Measurements from ENCODE around the gene HOMER2.
A peak's percentile ranks its signal among the peaks of the same experiment; 100 is the strongest.

HOMER2 gene

DNA sequence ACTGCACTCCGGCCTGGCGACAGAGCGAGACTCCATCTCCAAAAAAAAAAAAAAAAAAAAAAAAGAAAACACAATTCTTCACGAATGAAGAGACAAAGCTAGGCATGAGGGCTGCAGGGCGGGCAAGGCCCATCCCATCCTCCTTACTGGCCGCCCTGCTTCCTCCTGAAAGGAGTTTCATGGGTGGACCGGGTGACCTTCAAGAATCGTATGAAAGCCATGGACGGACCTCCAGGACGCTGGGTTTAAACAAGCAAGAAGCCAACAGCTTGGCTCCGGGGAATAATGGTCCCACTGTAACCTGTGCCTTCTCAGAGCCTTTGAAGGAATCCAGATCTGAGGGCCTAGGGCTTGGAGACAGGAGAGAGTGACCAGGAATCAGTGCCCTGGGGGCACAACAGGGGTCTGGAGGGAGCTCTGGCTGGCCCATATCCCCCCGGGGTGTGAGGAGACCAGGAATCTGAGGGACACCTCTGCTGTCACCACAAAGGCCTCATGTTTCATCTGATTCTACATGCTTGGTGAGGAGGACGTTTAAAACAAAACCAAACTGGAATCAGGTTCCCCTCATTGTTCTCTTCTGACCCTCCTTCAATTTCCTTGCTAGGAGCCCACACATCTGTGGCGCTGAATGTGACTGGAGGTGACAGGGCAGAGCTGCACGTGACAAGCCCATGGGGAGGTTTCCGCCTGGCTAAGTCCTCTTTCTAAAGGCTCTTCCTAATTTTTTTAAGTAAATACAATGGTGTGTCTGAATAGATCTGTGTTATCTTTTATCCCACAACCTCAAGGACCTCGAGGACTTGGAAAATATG lies 97.0 kb downstream of the HOMER2 start:
- no peak for DNase-seq

DNA sequence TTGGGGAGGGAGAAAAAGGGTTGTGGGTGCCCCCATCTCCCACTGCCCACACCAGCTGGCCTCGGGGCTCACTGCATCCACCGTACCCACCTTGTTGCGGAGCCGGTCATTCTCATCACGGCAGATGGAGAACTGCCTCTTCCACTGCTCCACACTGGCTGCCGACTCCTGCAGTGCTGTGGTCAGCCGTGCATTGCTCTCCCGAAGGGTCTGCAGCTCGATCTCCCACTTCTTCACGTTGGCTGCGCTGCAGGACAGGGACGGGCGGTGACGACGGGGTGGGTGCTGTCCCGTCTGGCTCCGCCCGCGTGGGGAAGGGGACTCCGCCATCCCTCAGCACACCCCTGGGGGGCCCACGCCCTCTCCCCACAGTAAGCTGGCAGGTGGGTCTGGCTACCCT lies 98.0 kb downstream of the HOMER2 start:
- no peak for DNase-seq

DNA sequence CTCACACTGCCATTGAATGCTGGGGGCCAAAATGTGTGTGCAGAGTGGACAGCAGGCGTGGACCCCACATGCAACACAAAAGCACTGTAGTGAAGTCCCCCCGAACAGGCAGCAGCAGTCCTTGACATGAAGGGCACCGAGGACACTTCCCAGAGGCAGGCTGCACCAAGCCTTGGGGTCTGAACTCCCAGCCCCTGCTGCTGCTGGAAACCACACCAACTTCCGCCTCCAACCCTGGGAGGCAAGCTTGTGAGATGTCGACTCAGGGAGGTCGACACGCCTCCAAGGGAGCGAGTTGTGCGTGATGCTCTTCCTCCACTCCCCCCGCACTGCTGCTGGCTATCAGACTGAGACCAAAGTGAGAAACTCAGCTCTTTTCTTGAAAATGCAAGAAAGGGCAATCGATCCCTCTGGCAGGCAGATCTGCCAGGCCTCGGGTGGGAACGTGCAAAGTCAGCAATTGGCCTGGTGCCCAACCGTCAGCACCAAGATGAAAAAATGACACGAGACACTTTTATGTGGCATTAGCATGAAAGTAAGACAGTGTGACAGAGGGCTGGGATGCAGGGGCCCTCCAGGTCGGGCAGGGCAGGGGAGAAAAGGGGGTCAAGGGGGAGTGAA lies 99.5 kb downstream of the HOMER2 start:
- peak; percentile 1 for DNase-seq

DNA sequence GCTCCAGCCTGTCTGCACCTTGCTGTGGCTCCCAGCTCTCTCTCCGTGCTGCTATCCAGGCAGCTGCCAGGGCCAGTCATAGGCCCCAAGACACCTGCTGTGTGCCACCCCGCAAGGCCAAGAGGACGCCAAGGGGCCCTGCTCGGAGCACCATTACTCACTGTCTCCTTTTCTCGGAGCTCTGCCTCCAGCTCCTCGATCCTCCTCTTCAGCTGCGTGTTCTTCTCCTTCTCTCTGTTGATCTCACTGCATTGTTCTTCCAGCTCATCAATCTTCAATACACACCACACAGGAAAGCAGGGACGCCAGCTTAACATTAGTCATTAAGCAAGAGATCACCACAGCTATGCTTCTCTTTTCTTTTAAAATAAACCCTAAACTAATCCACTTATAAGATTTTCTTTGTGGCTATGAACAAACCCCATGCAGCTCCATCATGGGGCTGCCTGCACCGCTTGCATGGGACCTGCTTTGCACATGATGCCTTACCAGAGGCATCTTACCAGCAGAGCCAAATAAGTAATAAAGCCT lies 100.5 kb downstream of the HOMER2 start:
- no peak for DNase-seq

DNA sequence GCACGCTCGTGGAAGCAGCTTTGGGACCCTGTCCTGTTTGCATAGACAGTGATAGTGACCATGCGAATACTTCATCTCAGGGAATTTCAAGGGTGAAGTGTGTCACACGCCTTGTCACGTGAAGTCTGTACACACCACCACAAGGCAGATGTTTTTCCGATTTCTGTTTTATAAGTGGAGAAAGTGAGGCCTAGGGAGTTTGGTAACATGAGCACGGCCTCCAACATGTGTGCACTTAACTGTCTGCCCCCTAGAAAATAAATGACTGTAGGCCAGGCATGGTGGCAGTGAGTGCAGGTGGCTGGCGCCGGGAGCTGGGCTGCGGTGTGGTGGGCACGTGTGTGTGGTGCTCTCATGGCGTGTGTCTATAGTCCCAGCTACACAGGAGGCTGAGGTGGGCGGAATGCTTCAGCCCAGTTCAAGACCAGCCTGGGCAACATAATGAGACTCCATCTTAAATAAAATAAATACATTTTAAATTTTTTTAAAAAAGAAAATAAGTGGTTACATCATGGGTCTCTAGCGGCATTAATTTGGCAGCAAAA lies 101.1 kb downstream of the HOMER2 start:
- no peak for DNase-seq

DNA sequence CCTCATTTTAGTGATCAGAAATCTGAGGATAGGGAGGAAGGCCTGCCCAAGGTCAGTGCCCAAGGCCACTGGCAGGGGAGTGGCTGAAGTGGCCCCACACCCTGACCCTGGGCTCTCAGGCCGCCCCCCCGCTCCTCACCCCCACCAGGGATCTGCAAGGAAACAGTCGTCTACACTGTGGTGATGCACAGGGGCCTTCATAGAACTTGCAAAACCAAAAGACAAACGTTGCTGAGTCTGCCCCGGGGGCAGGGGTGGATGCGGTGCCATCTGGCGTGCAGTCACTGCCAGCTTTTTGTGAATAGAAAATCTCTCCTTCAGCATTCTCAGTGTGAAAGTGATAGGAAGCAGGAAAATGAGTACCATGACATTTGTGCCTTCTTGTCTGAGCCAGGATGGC lies 101.8 kb downstream of the HOMER2 start:
- DNase-seq = no peak

DNA sequence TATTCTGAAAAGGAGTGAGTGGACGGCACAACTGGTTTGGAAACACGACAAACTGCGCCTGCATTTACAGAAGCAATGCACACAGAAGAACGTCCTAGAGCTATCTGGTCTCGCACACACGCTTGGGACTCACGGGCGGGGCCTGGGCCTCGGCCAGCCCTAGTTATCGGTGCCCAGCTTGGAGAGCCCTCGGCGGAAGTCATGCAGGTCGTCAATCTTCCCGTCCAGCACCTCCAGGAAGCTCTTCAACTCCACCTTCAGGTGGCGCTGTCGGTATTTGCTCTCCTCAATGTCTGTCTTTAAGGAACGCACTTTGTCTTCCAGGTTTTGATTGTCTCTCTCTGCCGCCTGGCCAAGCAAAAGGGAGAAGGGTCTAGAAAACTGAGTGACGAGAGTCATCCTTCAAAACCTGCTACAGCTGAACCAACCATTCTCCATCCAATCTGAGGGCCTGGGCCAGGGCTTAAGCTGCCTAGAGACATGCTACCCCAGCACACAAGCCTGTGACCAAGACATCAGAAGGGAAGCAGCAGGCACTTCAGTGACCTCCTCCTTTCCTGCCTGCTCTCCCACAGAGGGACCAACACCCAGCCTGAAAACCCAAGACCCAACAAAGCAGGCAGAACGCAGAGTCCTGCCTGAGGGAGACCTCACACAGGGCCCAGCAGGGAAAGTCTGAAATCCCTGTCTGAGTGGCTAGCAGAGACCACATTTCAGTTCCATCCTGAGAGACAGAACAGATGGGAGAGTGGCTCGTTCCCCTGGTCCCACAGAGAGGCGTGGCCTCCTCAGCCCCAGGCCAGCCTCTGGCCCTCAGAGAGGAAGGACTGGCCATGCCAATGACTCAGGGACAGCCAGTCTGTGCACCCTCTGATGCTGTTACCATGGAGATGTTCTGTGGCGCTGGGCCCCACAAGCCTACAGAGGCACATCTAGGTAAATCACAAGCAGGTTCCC lies 102.7 kb downstream of the HOMER2 start:
- peak; percentile 3 for DNase-seq

DNA sequence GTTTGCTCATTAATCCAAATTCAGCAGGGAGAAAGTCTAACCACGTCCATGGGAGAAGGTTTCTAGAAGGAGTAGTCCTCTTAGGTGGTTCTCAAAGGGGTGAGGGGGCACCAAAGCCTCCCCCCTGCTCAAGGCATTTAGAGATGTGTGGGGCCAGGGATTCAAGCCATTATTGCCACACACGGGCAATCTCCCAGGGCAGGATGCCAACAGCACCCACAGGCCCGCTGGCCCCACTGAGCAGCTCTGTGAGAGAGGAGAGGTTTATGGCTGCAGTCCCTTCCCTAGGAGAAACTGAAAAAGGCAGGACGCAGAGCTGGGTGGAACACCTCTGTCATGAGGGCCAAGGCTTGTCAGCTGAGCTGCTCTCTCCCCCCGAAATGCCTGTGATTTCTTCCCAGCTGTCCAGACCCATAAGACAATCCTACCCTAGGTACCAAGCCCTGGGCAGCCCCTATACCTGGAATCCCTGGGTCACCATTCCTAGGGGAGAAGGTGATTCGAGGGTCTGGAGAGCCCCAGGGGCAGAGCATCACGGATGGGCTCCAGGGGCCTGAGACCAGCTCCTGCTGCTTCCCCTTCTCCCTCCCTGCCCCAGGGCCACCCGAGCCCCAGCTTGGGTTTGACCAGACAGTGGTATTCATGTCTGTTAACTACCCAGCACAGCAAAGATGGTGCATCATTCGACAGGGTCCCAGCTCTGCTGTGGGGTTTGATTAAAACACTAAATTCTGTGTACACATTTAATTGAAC lies 104.1 kb downstream of the HOMER2 start:
- DNase-seq = no peak

DNA sequence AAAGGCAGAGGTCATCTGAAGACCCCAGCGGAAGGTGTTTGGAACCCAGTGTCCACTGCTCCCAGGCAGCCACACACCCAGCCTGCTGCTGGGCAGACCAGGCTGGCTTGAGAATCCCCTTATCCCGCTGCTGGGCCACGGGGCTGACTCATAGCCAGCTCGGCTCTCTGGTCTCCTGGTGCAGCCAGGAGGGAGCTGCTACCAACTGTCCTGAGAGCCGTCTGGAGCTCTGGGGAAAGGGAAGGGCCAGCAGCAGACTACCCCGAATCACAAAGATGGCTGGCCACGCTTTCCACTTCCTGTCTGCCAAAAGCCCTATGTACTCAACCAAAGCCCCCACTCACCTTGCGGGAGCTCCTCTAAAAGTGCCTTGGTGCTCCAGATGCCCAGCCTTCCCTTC lies 104.8 kb downstream of the HOMER2 start:
- DNase-seq = no peak

DNA sequence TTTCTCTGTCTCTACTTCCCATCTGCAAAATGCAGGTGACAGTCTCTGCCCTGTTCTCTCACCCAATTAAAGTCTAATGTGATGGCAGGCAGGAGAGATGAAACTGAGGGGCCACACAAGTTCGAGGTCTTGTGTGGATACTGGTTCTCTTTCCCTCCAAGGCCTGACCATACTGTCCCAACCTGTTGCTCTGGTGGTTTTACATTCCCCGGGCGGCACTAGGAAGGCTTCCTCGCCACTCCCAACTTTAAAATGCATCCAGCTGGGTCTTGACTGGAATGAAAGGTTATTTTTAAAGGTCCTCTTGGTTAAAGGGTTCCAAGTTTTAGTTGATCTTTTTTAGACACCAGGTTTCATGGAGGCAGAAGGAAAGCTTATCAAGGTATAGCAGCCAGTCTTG lies 105.9 kb downstream of the HOMER2 start:
- DNase-seq = no peak

DNA sequence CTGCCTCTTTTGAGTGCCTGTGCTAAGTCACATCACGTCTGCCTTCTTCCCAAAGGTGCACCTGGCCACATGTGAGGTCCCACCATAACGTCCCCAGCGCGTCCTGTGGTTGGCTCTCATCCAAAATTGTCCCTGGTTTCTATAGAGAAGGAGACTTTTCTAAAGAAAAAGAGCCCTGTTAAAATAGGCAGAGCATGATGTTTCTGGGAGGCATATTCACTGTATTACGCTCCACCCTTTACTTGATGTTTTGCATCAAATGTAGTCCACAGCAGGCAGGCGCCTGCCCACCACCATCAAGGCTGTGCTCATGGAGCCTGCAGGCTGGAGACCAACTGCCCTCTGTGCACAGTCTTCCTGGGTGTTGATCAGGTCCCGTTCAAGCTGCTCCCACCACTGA lies 106.8 kb downstream of the HOMER2 start:
- DNase-seq = no peak

DNA sequence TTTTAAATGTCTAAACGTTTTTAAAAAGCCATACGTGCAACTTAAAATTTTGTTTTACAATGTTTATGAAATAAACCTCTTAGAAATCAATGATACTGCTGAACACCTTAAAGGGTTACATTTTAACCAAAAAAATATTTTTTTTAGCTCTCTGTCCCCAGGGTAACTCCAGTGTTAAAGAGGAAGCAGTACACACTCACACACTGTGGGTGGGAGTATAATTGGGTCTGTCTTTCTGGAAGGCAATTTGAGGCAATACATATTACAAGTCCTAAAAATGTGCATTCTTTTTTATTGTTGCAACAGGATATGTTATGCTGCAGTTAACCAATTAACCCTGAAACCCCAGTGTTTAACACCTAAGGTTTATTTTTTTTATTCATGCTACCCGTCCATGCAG lies 109.0 kb downstream of the HOMER2 start:
- no peak for DNase-seq

DNA sequence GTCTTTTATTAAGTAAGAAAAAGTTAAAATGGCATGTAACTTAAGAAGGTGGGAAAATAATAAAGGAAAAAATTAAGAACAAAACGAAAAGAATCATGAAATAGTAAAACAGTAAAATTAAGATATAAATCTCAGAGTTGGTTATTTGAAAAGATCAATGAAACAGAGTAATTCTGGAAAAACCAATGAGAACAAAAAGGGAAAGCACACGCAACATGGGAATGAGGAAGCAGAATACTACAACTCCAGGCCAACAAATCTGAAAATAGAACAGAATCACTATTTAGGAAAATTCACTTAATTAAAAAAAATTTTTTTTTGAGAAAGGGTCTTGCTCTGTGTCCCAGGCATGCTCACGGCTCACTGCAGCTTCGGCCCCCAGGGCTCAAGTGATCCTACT lies 112.4 kb downstream of the HOMER2 start:
- no peak for DNase-seq

DNA sequence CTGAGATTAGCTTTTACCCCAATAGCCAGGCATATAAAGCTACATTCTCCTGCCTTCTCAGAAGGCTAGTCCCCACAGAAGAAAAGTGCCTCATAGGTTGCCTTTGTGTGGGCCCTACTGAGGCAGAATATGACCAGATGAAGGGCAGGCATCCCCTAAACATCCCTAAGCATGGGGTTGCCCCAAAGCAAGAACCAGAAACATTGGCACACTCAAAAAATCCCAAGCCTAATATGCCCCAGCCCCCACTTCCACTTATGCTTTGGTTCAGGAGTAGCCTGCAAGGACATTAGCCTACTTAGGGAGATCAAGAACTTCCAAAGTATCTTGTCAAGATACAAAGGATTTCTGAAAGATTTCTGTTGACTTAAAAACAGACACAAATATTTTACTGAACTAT lies 113.4 kb downstream of the HOMER2 start:
- DNase-seq = no peak

DNA sequence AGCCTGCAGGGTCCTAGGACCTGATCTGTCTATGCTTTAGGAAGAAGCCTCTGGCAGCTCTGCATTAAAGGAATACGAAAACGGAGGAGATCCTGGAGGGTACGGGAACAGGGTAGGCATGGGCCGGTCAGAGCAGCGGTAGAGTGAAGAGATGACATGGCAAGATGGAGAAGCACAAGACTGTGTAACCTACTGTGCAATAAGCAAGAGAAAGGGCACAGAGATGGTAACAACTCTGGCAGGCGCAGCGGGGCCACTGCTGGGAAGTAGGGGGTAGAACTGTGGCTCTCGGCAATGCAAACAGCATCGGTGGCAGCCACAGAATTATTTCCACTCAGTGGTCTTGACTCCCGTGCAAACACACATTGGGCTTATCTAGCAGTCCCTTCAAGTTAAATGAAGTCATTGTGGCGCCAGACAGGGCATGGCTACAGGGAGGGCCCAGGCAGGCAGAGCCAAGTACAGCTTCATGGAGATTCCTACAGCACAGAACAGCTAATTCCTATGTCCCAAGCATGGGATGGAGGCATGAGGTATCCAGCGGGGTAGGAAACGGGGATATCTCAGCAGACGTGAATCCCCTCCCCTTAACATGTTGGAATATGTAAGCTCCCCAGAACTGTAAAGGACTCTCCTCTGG lies 114.3 kb downstream of the HOMER2 start:
- DNase-seq = no peak

DNA sequence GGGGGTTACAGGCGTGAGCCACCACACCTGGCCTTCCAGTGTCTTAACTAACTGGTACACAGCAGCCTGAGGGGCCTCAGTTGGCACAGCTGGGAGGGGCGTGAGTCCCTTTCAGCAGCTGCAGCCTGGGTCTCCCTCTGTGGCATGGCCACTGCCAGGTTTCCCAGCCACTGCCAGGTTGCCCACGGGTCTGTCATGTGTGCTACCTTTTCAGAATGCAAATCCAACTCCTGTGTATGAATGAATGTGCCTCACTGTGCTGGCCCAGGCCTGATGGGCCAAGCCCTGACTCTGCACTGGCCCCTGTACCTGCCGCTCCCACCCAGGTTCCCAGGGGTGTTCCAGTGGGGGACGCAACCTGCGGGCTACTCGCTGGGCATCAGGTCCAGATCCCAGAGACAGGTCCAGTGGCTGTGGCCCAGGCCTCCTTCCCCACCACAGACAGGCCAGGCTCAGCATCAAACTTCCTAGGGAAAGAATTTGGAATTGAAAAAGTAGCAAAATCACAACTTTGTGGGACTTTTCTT lies 117.1 kb downstream of the HOMER2 start:
- no peak for DNase-seq

DNA sequence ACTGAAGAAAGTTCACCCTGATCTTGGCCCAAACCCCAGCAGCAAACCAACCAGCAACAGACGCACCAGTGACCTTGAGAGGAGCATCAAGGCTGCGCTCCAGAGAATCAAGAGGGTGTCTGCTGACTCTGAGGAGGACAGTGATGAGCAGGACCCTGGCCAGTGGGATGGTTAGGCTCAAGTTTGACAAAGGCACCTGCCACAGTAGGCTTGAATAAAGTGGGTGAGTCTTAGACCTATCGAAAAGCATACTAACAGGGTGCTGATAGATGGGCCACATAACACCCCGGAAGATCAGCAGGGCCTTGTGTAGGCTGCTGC lies 119.2 kb downstream of the HOMER2 start:
- no peak for DNase-seq

DNA sequence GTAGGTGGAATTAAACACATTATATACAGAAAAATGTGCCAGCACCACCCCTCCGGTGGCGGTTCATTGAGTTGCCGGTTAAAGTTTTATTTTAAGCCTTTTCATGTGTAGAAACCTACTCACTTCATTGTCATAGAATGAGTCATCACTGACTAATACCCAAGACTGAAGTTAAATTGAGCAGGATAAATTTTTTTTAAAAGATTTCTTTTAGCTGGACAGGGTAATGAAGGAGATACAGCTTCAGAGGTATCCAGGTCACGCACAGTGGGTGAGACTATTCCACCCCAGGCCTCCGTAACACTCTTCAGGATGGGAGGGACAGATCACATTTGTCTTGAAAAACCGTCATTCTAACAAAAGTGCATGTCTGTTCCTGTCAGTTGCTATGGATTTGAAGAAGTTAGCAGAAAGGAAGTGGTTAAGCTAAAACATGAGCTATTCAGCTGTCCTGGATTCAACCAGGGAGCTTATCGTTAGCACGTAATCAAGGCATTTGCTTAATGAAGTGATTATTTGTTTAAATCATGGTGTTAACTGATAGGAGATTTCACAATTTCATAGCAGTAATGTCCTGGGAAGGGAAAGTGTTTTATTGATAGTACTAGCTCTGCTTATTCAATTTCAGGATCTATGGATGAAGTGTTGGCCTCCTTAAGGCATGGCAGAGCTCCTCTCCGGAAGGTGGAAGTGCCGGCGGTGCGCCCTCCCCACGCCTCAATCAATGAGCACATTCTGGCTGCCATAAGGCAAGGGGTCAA lies 119.7 kb downstream of the HOMER2 start:
- DNase-seq = no peak

DNA sequence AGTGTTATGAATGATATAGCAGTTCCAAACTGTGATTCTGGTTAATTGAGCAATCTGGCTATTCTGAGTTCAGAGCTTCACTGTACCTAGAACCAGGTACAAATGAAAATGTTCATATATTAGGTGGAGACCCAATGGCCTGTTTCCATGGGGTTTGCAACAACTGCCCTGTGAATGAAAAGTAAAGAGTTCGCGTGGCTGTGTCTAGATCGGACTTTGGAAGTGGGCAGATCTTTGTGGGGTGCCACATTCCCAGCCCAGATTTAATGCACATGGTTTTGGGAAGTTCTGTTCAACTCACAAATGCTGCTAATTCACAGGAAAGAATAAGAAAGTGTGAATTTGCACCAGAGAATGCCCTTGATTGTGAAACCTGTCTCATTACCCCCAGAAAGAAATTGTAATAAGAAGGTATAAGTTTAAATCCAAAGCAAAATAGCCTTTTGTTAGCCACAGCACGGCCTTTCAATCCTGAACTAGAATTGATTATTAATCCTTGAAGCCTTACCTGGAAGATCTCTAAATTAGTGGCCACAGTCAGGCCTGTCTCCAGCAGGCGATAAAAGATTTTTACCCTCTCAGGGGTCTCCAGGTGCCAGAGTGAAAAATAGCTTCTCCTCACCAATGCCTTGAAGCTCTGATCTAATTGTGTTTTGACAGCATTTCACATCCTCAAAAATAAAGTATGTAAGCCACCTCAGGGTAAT lies 120.5 kb downstream of the HOMER2 start:
- DNase-seq = no peak

Measured in DMS79 treated with DMSO at 0.1 percent for 48 hours (cell line).